PC-9 (cell line): ENCODE data around the gene AMBRA1. TPM values are rescaled to one million over a fixed set of nuclear protein-coding genes. Genes with fewer than 3 reads are reported as not detected.

Experiments
- BruUV-seq: library from RNA; stranded (reverse); fragments of 400-500 nt; replicated peaks from 2 replicates; lab custom pipeline; 2021; lab: Mats Ljungman, UMichigan
- CTCF ChIA-PET: fragments of 300-600 bp; sonication (Branson Sonifier 250); formaldehyde crosslinking; loops from one replicate; lab custom pipeline; 2022; ENCODE audit warnings: antibody characterized with exemption; lab: Charles Lee
- POLR2A ChIA-PET: fragments of 300-600 bp; sonication (Branson Sonifier 250); formaldehyde crosslinking; loops from one replicate; lab custom pipeline; 2022; ENCODE audit warnings: antibody characterized with exemption; ENCODE audit not compliant: unreplicated experiment; lab: Charles Lee
- DNase-seq, 2 experiments: peaks; one replicate each; pipeline versions ENCODE4 v3.0.0 to v3.0.0-alpha.2; 2015 to 2022; ENCODE audit warnings: mixed read lengths in 1 of 2
- H2AFZ ChIP-seq: fragments of 200-600 bp; sonication (generic); 2 replicates; pipeline ENCODE4 v1.8.1; 2017; ENCODE audit warnings: antibody characterized with exemption
- H3F3A ChIP-seq: fragments of 200-600 bp; sonication (generic); 2 replicates; pipeline ENCODE4 v1.8.1; 2017; ENCODE audit warnings: antibody characterized with exemption, mild to moderate bottlenecking, low read depth; ENCODE audit not compliant: insufficient read depth
- H3K27ac ChIP-seq: fragments of 200-600 bp; sonication (generic); 2 replicates; pipeline ENCODE4 v1.6.1; 2016; ENCODE audit warnings: mixed run types
- H3K27me3 ChIP-seq: fragments of 200-600 bp; sonication (generic); 2 replicates; pipeline ENCODE4 v1.6.1; 2016; ENCODE audit warnings: low read depth, mixed run types; ENCODE audit not compliant: insufficient read depth
- H3K36me3 ChIP-seq: fragments of 200-600 bp; sonication (generic); 2 replicates; pipeline ENCODE4 v1.6.1; 2016; ENCODE audit warnings: low read depth, mixed run types
- H3K4me1 ChIP-seq: fragments of 200-600 bp; sonication (generic); replicated peaks from 2 replicates; pipeline ENCODE4 v1.6.1; 2016; ENCODE audit warnings: mixed run types; ENCODE audit not compliant: insufficient read depth
- H3K4me2 ChIP-seq: fragments of 200-600 bp; sonication (generic); 2 replicates; pipeline ENCODE4 v1.6.1; 2017; ENCODE audit warnings: mixed run types
- H3K4me3 ChIP-seq: fragments of 200-600 bp; sonication (generic); 2 replicates; pipeline ENCODE4 v1.6.1; 2016; ENCODE audit warnings: mixed run types
- H3K79me2 ChIP-seq: fragments of 200-600 bp; sonication (generic); 2 replicates; pipeline ENCODE4 v1.6.1; 2017; ENCODE audit warnings: low read depth, mixed run types
- H3K9me2 ChIP-seq: fragments of 200-600 bp; sonication (generic); 2 replicates; pipeline ENCODE4 v1.8.1; 2017; ENCODE audit warnings: mild to moderate bottlenecking; ENCODE audit not compliant: insufficient read depth
- H3K9me3 ChIP-seq: fragments of 200-600 bp; sonication (generic); 2 replicates; pipeline ENCODE4 v1.8.1; 2016; ENCODE audit warnings: low read depth; ENCODE audit not compliant: insufficient read depth
- H4K20me1 ChIP-seq: fragments of 200-600 bp; sonication (generic); 2 replicates; pipeline ENCODE4 v1.8.1; 2017; ENCODE audit not compliant: insufficient read depth
- EZH2 ChIP-seq: fragments of 200-600 bp; sonication (generic); IDR thresholded peaks from 2 replicates; pipeline ENCODE4 v1.8.0; 2017; ENCODE audit warnings: antibody characterized with exemption, low read depth
- intact Hi-C: fragments of 100-400 bp; cut with micrococcal nuclease; formaldehyde crosslinking; loops from one replicate; pipeline ENCODE4 v1.10.0; 2022; ENCODE audit not compliant: unreplicated experiment
- total RNA-seq: library from RNA; stranded (reverse); gene quantifications from 2 replicates; pipeline ENCODE4 v1.2.3, GENCODE V29; 2021
- TF ChIP-seq, protein P1 (sequence below): fragments of 200-600 bp; sonication (generic); conservative IDR thresholded peaks from 2 replicates; pipeline ENCODE4 v1.6.1; 2017; ENCODE audit warnings: mixed run types, antibody characterized with exemption, mild to moderate bottlenecking, moderate library complexity

Gene AMBRA1
- total RNA-seq, 1 experiment from 2014 or later, result 41.4 TPM

DNA sequence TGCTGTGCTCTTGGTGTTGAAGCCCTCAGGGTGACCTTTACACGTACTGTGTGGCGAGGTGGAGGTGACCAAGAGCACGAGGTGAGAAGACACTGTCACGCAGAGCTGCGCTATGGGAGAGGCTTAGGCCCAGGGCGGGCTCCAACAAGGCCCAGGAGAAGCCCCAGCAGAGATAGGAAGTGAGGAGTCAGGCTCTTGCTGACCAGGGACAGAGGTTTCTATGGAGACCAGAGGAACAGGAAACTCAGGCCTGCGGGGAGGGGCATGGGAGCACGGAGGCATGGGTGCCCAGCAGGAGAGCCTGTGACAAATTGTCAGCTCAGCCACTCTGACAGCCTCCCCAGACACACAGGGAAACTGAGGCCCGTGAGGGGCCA, 230.8 kb downstream of the AMBRA1 start:
- H3K9me3 ChIP-seq, result no peaks in the 10 kb centered on the region
- peaks cover 12% of the 10 kb centered on the region; the same call in 1 of the 2 replicates for H3F3A ChIP-seq
- H3K4me1 ChIP-seq, result peaks cover 22% of the 10 kb centered on the region
- peak overlapping the region; percentile 50; the same call in 1 of the 2 replicates for H3K4me3 ChIP-seq
- H3K9me2 ChIP-seq, result no peaks in the 10 kb centered on the region
- no TSS peak for BruUV-seq
- intact Hi-C loops, result loop anchor here (2.0 to 5.0 kb wide), 2 partner anchors 120 to 254 kb away; partner anchors contain the start of genes ATG13 and HARBI1
- no peaks in the 10 kb centered on the region for H3K27me3 ChIP-seq
- TF ChIP-seq, protein P1, sequence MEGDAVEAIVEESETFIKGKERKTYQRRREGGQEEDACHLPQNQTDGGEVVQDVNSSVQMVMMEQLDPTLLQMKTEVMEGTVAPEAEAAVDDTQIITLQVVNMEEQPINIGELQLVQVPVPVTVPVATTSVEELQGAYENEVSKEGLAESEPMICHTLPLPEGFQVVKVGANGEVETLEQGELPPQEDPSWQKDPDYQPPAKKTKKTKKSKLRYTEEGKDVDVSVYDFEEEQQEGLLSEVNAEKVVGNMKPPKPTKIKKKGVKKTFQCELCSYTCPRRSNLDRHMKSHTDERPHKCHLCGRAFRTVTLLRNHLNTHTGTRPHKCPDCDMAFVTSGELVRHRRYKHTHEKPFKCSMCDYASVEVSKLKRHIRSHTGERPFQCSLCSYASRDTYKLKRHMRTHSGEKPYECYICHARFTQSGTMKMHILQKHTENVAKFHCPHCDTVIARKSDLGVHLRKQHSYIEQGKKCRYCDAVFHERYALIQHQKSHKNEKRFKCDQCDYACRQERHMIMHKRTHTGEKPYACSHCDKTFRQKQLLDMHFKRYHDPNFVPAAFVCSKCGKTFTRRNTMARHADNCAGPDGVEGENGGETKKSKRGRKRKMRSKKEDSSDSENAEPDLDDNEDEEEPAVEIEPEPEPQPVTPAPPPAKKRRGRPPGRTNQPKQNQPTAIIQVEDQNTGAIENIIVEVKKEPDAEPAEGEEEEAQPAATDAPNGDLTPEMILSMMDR, result no peak
- no peak for TF ChIP-seq EZH2
- no peak overlapping the region for H2AFZ ChIP-seq
- H3K36me3 ChIP-seq, result no peaks in the 10 kb centered on the region
- H3K27ac ChIP-seq, result peak overlapping the region; percentile 47
- peak overlapping the region; percentile 90 for H3K4me2 ChIP-seq
- peak; percentile 86 to 89 for DNase-seq
- CTCF ChIA-PET, result interaction anchor here (1.3 kb wide), 1 partner anchor 119 kb away, joined by 3 read pairs; no protein-coding TSS in a partner anchor
- POLR2A ChIA-PET, result interaction anchor here (0.6 kb wide), 1 partner anchor 130 kb away, joined by 3 read pairs; no protein-coding TSS in a partner anchor
- peaks cover 13% of the 10 kb centered on the region for H3K79me2 ChIP-seq
- peaks cover 11% of the 10 kb centered on the region; the same call in 1 of the 2 replicates for H4K20me1 ChIP-seq

DNA sequence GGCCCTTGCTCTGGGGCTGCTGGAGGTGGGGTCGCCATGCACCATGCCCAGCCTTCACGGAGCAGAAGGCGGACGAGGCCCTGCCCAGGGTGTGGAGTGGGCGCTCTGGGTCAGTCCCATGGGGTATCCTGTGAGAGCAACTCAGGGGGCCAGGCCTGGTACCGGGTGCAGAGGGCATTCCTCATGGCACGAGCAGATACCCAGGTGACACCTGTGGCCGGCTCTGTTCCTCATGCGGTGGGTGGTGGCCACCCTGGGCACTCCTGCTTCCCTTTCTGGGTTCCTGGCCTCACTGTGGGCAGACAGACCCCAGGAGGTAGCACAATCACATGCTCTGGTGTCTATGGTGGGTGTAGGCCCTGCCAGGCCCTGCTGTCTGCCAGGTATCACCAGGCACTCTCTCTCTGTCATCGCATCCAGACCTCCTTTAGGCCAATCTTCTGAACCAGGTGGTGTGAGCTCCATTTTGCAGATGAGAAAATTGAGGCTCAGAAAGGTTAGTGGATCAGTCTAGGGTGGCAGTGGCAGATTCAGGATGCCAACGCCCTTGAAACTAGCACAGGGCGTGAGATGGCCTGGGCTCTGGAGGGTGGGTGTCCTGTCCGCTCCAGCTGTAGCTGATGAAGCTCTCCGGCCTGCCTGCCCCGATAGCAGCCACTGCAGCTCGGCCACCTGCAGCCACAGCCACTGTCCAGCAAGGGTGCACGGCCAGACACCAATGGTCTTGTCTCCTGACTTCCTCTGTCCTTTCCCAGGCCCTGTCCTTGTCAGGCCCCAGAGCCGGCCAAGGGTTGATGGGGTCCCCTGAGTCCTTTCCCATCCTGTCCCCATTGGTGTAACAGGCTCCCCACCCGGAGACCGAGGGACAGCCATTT, 231.4 kb downstream of the AMBRA1 start:
- ChIA-PET POLR2A (no interaction called here), CTCF (no interaction called here)
- H4K20me1 ChIP-seq, result peaks cover 11% of the 10 kb centered on the region; the same call in 1 of the 2 replicates
- H3K4me2 ChIP-seq, result peak overlapping the region; percentile 90
- H3K4me1 ChIP-seq, result peaks cover 22% of the 10 kb centered on the region
- TF ChIP-seq EZH2, result no peak
- peak overlapping the region; percentile 47 for H3K27ac ChIP-seq
- H3F3A ChIP-seq, result peaks cover 12% of the 10 kb centered on the region; the same call in 1 of the 2 replicates
- DNase-seq, result no peak
- BruUV-seq, result no TSS peak
- no peaks in the 10 kb centered on the region for H3K36me3 ChIP-seq
- no peaks in the 10 kb centered on the region for H3K9me2 ChIP-seq
- H3K4me3 ChIP-seq, result no peak overlapping the region
- H2AFZ ChIP-seq, result no peak overlapping the region
- H3K9me3 ChIP-seq, result no peaks in the 10 kb centered on the region
- H3K79me2 ChIP-seq, result peaks cover 13% of the 10 kb centered on the region
- no peaks in the 10 kb centered on the region for H3K27me3 ChIP-seq
- intact Hi-C loops, result loop anchor here (2.0 to 5.0 kb wide), 2 partner anchors 120 to 255 kb away; partner anchors contain the start of genes ATG13 and HARBI1

DNA sequence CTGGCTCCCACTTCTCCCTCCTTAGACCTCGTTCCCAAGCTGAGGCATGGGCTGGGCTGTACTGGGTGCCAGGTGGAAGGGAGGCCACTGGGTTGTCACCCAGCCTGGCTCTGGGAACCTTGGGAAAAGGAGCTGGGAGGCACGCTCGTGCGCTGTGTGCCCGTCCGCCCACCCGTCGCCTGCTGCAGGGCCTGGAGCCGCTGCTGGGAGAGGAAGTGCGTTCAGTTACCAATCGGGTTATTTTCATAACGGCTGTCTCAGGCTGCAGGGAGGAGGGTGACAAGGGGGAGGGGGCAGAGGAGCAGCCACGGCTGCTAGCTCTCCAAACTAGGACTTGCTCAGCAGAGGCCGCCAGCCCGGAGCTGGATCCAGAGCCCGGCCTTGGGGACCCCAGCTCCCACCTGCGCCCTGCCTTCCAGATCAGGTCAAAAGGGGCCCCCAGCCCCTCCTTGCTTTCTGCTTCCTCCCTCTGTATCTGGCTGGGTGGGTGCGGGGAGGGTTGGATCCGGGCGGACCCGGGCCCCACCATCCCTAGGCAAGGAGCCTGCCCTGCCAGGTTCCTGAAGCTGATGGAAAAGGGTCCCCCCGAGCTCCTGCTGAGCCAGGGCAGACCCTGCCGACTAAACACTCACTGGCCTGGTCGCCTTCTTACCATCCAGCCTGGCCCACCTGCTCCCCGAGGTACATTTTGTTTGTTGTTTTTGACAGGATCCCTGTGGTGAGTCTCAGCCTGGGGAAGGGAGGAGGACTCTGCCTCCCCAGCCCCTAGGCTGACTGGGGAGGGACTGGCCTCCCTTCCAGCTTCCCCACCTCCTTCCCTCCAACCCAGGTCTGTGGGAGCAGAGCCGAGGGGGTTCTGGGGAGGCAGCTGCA, 232.3 kb downstream of the AMBRA1 start:
- H3F3A ChIP-seq, result peaks cover 12% of the 10 kb centered on the region; the same call in 1 of the 2 replicates
- CTCF ChIA-PET, result interaction anchor here (0.7 kb wide), 1 partner anchor 47 kb away, joined by 3 read pairs; no protein-coding TSS in a partner anchor
- no peak for DNase-seq
- H3K79me2 ChIP-seq, result peaks cover 22% of the 10 kb centered on the region
- BruUV-seq, result no TSS peak
- H3K4me2 ChIP-seq, result no peak overlapping the region
- no peak overlapping the region for H3K27ac ChIP-seq
- no peaks in the 10 kb centered on the region for H3K9me3 ChIP-seq
- H3K4me3 ChIP-seq, result no peak overlapping the region
- TF ChIP-seq EZH2, result no peak
- TF ChIP-seq, protein P1, result no peak
- no peak overlapping the region for H2AFZ ChIP-seq
- no peaks in the 10 kb centered on the region for H3K27me3 ChIP-seq
- peaks cover 11% of the 10 kb centered on the region; the same call in 1 of the 2 replicates for H4K20me1 ChIP-seq
- no peaks in the 10 kb centered on the region for H3K36me3 ChIP-seq
- intact Hi-C loops, result loop anchor here (2.0 to 5.0 kb wide), 2 partner anchors 119 to 256 kb away; partner anchors contain the start of genes ATG13 and HARBI1
- no peaks in the 10 kb centered on the region for H3K9me2 ChIP-seq
- POLR2A ChIA-PET, result no interaction called here
- peaks cover 22% of the 10 kb centered on the region for H3K4me1 ChIP-seq
